H1 (cell line): ENCODE data around the gene PGD. TPM values are rescaled to one million over a fixed set of nuclear protein-coding genes. Genes with fewer than 3 reads are reported as not detected.
A peak's percentile ranks its signal among the peaks of the same experiment; 100 is the strongest.

Experiments used
- CTCF ChIA-PET: fragments of 300-600 bp; sonication (Branson Sonifier 250); formaldehyde crosslinking; loops from one replicate; lab custom pipeline; 2021; ENCODE audit not compliant: partially characterized antibody; lab: Charles Lee
- POLR2A ChIA-PET: fragments of 300-600 bp; sonication (Branson Sonifier 250); formaldehyde crosslinking; loops from one replicate; lab custom pipeline; 2021; ENCODE audit warnings: inconsistent platforms; ENCODE audit not compliant: partially characterized antibody; lab: Charles Lee
- DNase-seq, 2 experiments: peaks; one replicate each; pipeline versions ENCODE4 v3.0.0 to v3.0.0-alpha.2; 2010 to 2022; ENCODE audit warnings: low spot score in 2 of 2, low read depth in 1 of 2, mixed read lengths in 1 of 2
- FAIRE-seq: peaks from 2 replicates; lab custom pipeline; 2011; peaks lifted over from hg19 to GRCh38; lab: Jason Lieb, UNC
- H2AFZ ChIP-seq: 2 replicates; pipeline ENCODE4 v1.8.1; 2012; ENCODE audit warnings: low read length, inconsistent platforms
- H2AK5ac ChIP-seq: 2 replicates; pipeline ENCODE4 v1.6.1; 2013; ENCODE audit warnings: low read depth, low read length
- H2BK120ac ChIP-seq: replicated peaks from 2 replicates; pipeline ENCODE3; 2013; ENCODE audit warnings: low read depth, low read length, inconsistent platforms
- H2BK12ac ChIP-seq: 2 replicates; pipeline ENCODE4 v1.6.1; 2013; ENCODE audit warnings: low read depth, low read length
- H2BK15ac ChIP-seq: 2 replicates; pipeline ENCODE4 v1.6.1; 2013; ENCODE audit warnings: low read length
- H2BK20ac ChIP-seq: 2 replicates; pipeline ENCODE4 v1.6.1; 2013; ENCODE audit warnings: low read length
- H2BK5ac ChIP-seq: 2 replicates; pipeline ENCODE4 v1.6.1; 2013; ENCODE audit warnings: low read depth, low read length
- H3K14ac ChIP-seq: 2 replicates; pipeline ENCODE4 v1.6.1; 2013; ENCODE audit warnings: inconsistent platforms; ENCODE audit not compliant: insufficient read length
- H3K18ac ChIP-seq: 2 replicates; pipeline ENCODE4 v1.6.1; 2013; ENCODE audit warnings: low read length; ENCODE audit errors: extremely low read depth
- H3K23ac ChIP-seq: 2 replicates; pipeline ENCODE4 v1.6.1; 2013; ENCODE audit warnings: inconsistent platforms; ENCODE audit not compliant: insufficient read length
- H3K23me2 ChIP-seq: 2 replicates; pipeline ENCODE4 v1.6.1; 2013; ENCODE audit warnings: low read depth, low read length
- H3K27ac ChIP-seq: 2 replicates; pipeline ENCODE4 v1.6.1; 2011; ENCODE audit warnings: low read depth, low read length, inconsistent platforms
- H3K27me3 ChIP-seq, 4 experiments: replicated peaks in 1 of 4; 1 replicate in 1 of 4; 2 replicates in 3 of 4; pipeline versions ENCODE4 v1.6.1 to v1.8.1; 2011 to 2013; ENCODE audit warnings: low read length in 3 of 4, mild to moderate bottlenecking in 3 of 4, inconsistent platforms in 2 of 4, mixed read lengths in 2 of 4, moderate library complexity in 1 of 4; ENCODE audit not compliant: control insufficient read depth in 3 of 4, insufficient read depth in 3 of 4; ENCODE audit errors: extremely low read depth in 1 of 4
- H3K36me3 ChIP-seq, 4 experiments: 2 replicates each; pipeline versions ENCODE4 v1.6.1 to v1.8.1; 2011 to 2013; ENCODE audit warnings: mild to moderate bottlenecking in 4 of 4, low read length in 3 of 4, moderate library complexity in 2 of 4, control low read depth in 1 of 4, inconsistent platforms in 1 of 4; ENCODE audit not compliant: insufficient read depth in 4 of 4, control insufficient read depth in 2 of 4
- H3K4ac ChIP-seq: replicated peaks from 2 replicates; pipeline ENCODE3; 2013; ENCODE audit warnings: low read length, low read depth, mixed read lengths, inconsistent platforms; ENCODE audit not compliant: insufficient read length
- H3K4me1 ChIP-seq, 4 experiments: replicated peaks in 1 of 4; 1 replicate in 1 of 4; 2 replicates in 3 of 4; pipeline versions ENCODE4 v1.6.1 to v1.8.1; 2011 to 2013; ENCODE audit warnings: low read length in 3 of 4, inconsistent platforms in 2 of 4, mixed read lengths in 1 of 4; ENCODE audit not compliant: insufficient read depth in 4 of 4, control insufficient read depth in 3 of 4
- H3K4me2 ChIP-seq, 2 experiments: 2 replicates each; pipeline versions ENCODE4 v1.6.1 to v1.8.1; 2011 to 2013; ENCODE audit warnings: low read depth in 2 of 2, low read length in 2 of 2, control low read depth in 1 of 2, inconsistent platforms in 1 of 2, mild to moderate bottlenecking in 1 of 2; ENCODE audit not compliant: insufficient read depth in 1 of 2
- H3K4me3 ChIP-seq, 4 experiments: fragments of 200-600, 300-600 bp in 1 of 4; sonication (generic), shearing (Covaris generic), sonication (Bioruptor Twin) in 1 of 4; 2 replicates each; pipeline versions ENCODE4 v1.5.1 to v1.8.1; 2011 to 2016; ENCODE audit warnings: low read length in 4 of 4, low read depth in 3 of 4, control low read depth in 2 of 4, inconsistent platforms in 2 of 4, mild to moderate bottlenecking in 2 of 4, mixed read lengths in 1 of 4, moderate library complexity in 1 of 4; ENCODE audit not compliant: insufficient read depth in 2 of 4; ENCODE audit errors: extremely low read depth in 1 of 4
- H3K56ac ChIP-seq: replicated peaks from 2 replicates; pipeline ENCODE3; 2013; ENCODE audit warnings: low read depth, mild to moderate bottlenecking, mixed read lengths, low read length, inconsistent platforms; ENCODE audit not compliant: insufficient read length
- H3K79me1 ChIP-seq: 2 replicates; pipeline ENCODE4 v1.6.1; 2013; ENCODE audit warnings: low read depth, low read length, control low read depth
- H3K79me2 ChIP-seq, 2 experiments: 2 replicates each; pipeline versions ENCODE4 v1.6.1 to v1.8.1; 2012 to 2013; ENCODE audit warnings: low read length in 2 of 2, mild to moderate bottlenecking in 2 of 2, inconsistent platforms in 1 of 2; ENCODE audit not compliant: insufficient read depth in 2 of 2, control insufficient read depth in 1 of 2
- H3K9ac ChIP-seq, 4 experiments: replicated peaks in 1 of 4; 1 replicate in 1 of 4; 2 replicates in 3 of 4; pipeline versions ENCODE4 v1.6.1 to v1.8.1; 2011 to 2013; ENCODE audit warnings: low read depth in 3 of 4, low read length in 3 of 4, control low read depth in 2 of 4, mild to moderate bottlenecking in 2 of 4, moderate library complexity in 2 of 4, inconsistent platforms in 1 of 4; ENCODE audit errors: extremely low read depth in 1 of 4
- H3K9me3 ChIP-seq, 2 experiments: 2 replicates each; pipeline versions ENCODE4 v1.6.1 to v1.8.1; 2012 to 2013; ENCODE audit warnings: mild to moderate bottlenecking in 2 of 2, moderate library complexity in 2 of 2, control low read depth in 1 of 2, inconsistent platforms in 1 of 2, low read depth in 1 of 2, low read length in 1 of 2, mixed read lengths in 1 of 2; ENCODE audit not compliant: insufficient read depth in 2 of 2
- H4K20me1 ChIP-seq, 2 experiments: replicated peaks in 1 of 2; 2 replicates each; pipeline versions ENCODE3 to v1.8.1; 2011 to 2013; ENCODE audit warnings: inconsistent platforms in 2 of 2, low read length in 2 of 2, mild to moderate bottlenecking in 1 of 2; ENCODE audit not compliant: insufficient read depth in 2 of 2, control insufficient read depth in 1 of 2
- H4K5ac ChIP-seq: 2 replicates; pipeline ENCODE4 v1.6.1; 2013; ENCODE audit warnings: low read length, low read depth, mixed read lengths, inconsistent platforms; ENCODE audit not compliant: insufficient read length
- H4K8ac ChIP-seq: 2 replicates; pipeline ENCODE4 v1.8.0; 2013; ENCODE audit warnings: mild to moderate bottlenecking, moderate library complexity, low read length, inconsistent platforms; ENCODE audit not compliant: insufficient read depth; ENCODE audit errors: extremely low read depth
- H4K91ac ChIP-seq: replicated peaks from 2 replicates; pipeline ENCODE3; 2013; ENCODE audit warnings: low read length, mixed read lengths, inconsistent platforms; ENCODE audit not compliant: insufficient read length
- BACH1 ChIP-seq: IDR thresholded peaks from 2 replicates; pipeline ENCODE4 v1.6.1; 2012; ENCODE audit warnings: low read length, improper control_type of control experiment
- NANOG ChIP-seq: IDR thresholded peaks from 2 replicates; pipeline ENCODE4 v1.6.1; 2011; ENCODE audit warnings: low read length, low read depth, mild to moderate bottlenecking, inconsistent platforms; ENCODE audit not compliant: insufficient read depth, poor library complexity, severe bottlenecking
- WGBS, 2 experiments: shearing (Covaris generic) in 1 of 2; methylation state at CpG; one replicate each; pipeline versions ENCODE4 v1.1.6 to v1.1.7; 2013 to 2015; ENCODE audit warnings: low lambda C conversion rate in 2 of 2, mixed read lengths in 2 of 2, inconsistent platforms in 1 of 2, low coverage in 1 of 2, missing lambda C conversion rate in 1 of 2; ENCODE audit not compliant: insufficient replicate concordance in 2 of 2, insufficient coverage in 1 of 2, insufficient read length in 1 of 2; ENCODE audit errors: extremely low coverage in 1 of 2, missing lambda C conversion rate in 1 of 2; 5-methylcytosine and 5-hydroxymethylcytosine counted together
- polyA plus RNA-seq, 7 experiments: library from polyadenylated mRNA; depleted of rRNA in 3 of 7; stranded (reverse) in 5 of 7; unstranded in 2 of 7; fragments of >200 nt in 5 of 7; fragments of 200-250 nt in 2 of 7; gene quantifications; 1 replicate in 5 of 7; 2 replicates in 1 of 7; 4 replicates in 1 of 7; pipeline versions ENCODE4 v1.2.1 to v1.2.3, GENCODE V29; 2011 to 2013; ENCODE audit warnings: missing spikeins in 2 of 7, mixed read lengths in 2 of 7
- total RNA-seq: library from RNA; stranded (reverse); fragmentation: NEBNext Ultra II Directional; extraction: Animal tissue kit (Norgen Biotek cat#: 25700); gene quantifications from 2 replicates; pipeline ENCODE4 v1.2.1, GENCODE V29; 2021

PGD gene
- total and polyA plus RNA-seq, 2 of the 8 experiments (the other 6 are each of a cell fraction or from before 2014, with no cell fraction given), result 191 to 331 TPM

DNA sequence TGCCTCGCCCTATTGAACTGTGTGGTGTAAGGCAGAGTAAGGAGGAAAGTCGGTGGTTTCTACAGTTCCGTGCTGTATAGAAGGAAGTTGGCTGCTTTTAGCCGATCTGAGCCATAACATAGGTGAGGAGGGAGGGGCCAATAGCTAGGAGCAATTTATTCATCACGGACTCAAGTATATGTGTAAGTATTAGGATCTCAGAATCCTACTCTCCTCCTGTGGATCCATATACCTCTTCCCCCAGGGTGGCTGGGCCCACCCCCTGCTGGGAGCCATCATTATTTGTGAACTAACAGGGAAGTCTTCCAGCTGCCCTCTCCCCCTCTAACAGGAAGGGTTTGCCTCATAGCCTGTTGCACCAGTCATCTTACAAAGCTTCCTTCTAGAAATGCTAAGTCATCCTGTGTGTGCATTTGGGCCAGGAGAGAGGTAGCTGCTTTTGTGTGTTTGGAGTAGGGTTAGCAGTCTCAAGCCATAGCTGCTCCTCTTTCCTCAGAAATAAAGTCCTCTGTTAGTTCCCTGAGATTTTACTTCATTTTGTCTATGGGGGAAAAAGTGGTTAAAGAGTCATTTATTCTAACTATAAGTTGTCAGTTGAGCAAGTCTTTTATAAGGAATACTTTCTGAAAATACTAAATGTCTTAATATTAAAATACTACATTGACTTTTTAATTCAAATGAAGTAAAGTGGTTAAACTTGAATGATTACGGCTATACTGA lies 16.5 kb downstream of the PGD start:
- no peaks in the 10 kb centered on the region for H3K27me3 ChIP-seq
- no peak overlapping the region for H3K18ac ChIP-seq
- H2BK12ac ChIP-seq, result no peak overlapping the region
- no peak overlapping the region for H3K4me3 ChIP-seq
- no peaks in the 10 kb centered on the region; a peak in 1 of 4 replicates for H3K79me2 ChIP-seq
- H3K9ac ChIP-seq, result no peak overlapping the region
- TF ChIP-seq BACH1 (0 out of 2 replicates have a peak, but pooled peaks have one; percentile 27), NANOG (no peak)
- no peak overlapping the region for H4K8ac ChIP-seq
- no peak overlapping the region for H2AFZ ChIP-seq
- no peak overlapping the region; the same call in 1 of the 2 replicates for H2BK5ac ChIP-seq
- FAIRE-seq (no peak), DNase-seq (no peak)
- no peak overlapping the region for H3K27ac ChIP-seq
- no peaks in the 10 kb centered on the region for H3K4me1 ChIP-seq
- no peak overlapping the region for H3K4me2 ChIP-seq
- H3K36me3 ChIP-seq, result peaks cover 44 to 95% (median 78%) of the 10 kb centered on the region in 4 experiments
- H2BK15ac ChIP-seq, result no peak overlapping the region
- no peak overlapping the region for H4K5ac ChIP-seq
- ChIA-PET POLR2A (interaction anchor here (0.6 to 1.7 kb wide), 4 partner anchors 9 to 35 kb away, joined by 3 to 7 read pairs (median 4); no protein-coding TSS in a partner anchor), CTCF (interaction anchor here (0.7 to 1.3 kb wide), 3 partner anchors 14 to 111 kb away, joined by 3 read pairs; no protein-coding TSS in a partner anchor)
- H3K4ac ChIP-seq, result no peak overlapping the region
- H3K23ac ChIP-seq, result no peak overlapping the region
- H4K20me1 ChIP-seq, result peaks cover 5% of the 10 kb centered on the region in 2 experiments
- no peak overlapping the region for H2BK20ac ChIP-seq
- no peaks in the 10 kb centered on the region for H3K9me3 ChIP-seq
- H3K79me1 ChIP-seq, result peaks cover 2% of the 10 kb centered on the region; the same call in 1 of the 2 replicates
- no peak overlapping the region for H4K91ac ChIP-seq
- H2BK120ac ChIP-seq, result no peak overlapping the region
- no peak overlapping the region for H3K56ac ChIP-seq
- H3K23me2 ChIP-seq, result no peaks in the 10 kb centered on the region; the same call in 1 of the 2 replicates
- 94% methylated on average over 6 of the region's 6 CpGs; no CpG with 5 or more reads in 1 of the 2 experiments for WGBS, 2 experiments
- no peak overlapping the region for H3K14ac ChIP-seq
- no peak overlapping the region for H2AK5ac ChIP-seq
